Neural crest cell (in vitro differentiated cells): Measurements from ENCODE around the gene ZNF365. TPM values are rescaled to one million over a fixed set of nuclear protein-coding genes. Genes with fewer than 3 reads are reported as not detected.

ENCODE experiments used
- DNase-seq: peaks from one replicate; pipeline ENCODE4 v3.0.0; 2021; ENCODE audit warnings: low read depth, mixed read lengths, low spot score
- H3K27ac Mint-ChIP-seq: one replicate; pipeline ENCODE4 v1.8.0; 2021; ENCODE audit warnings: mild to moderate bottlenecking, mixed read lengths; ENCODE audit not compliant: unreplicated experiment
- H3K27me3 Mint-ChIP-seq: 2 replicates; pipeline ENCODE4 v1.8.0; 2021; ENCODE audit warnings: low read depth, mild to moderate bottlenecking, mixed read lengths
- H3K36me3 Mint-ChIP-seq: 2 replicates; pipeline ENCODE4 v1.8.0; 2021; ENCODE audit warnings: low read depth, mild to moderate bottlenecking, mixed read lengths
- H3K4me1 Mint-ChIP-seq: 2 replicates; pipeline ENCODE4 v1.8.0; 2021; ENCODE audit warnings: mixed read lengths
- H3K4me3 Mint-ChIP-seq: one replicate; pipeline ENCODE4 v1.8.0; 2021; ENCODE audit warnings: mild to moderate bottlenecking, mixed read lengths
- H3K9me3 Mint-ChIP-seq: 2 replicates; pipeline ENCODE4 v1.8.0; 2021; ENCODE audit warnings: mixed read lengths
- CTCF ChIP-seq: fragments of 200-600 bp; sonication (generic); conservative IDR thresholded peaks from 2 replicates; pipeline ENCODE4 v1.5.0; 2021; ENCODE audit warnings: antibody characterized with exemption, mild to moderate bottlenecking
- total RNA-seq: library from RNA; stranded (reverse); gene quantifications from 2 replicates; pipeline ENCODE4 v1.2.1, GENCODE V29; 2021

Gene ZNF365
- total RNA-seq, 1 donor from 2014 or later: 1.0 TPM

DNA sequence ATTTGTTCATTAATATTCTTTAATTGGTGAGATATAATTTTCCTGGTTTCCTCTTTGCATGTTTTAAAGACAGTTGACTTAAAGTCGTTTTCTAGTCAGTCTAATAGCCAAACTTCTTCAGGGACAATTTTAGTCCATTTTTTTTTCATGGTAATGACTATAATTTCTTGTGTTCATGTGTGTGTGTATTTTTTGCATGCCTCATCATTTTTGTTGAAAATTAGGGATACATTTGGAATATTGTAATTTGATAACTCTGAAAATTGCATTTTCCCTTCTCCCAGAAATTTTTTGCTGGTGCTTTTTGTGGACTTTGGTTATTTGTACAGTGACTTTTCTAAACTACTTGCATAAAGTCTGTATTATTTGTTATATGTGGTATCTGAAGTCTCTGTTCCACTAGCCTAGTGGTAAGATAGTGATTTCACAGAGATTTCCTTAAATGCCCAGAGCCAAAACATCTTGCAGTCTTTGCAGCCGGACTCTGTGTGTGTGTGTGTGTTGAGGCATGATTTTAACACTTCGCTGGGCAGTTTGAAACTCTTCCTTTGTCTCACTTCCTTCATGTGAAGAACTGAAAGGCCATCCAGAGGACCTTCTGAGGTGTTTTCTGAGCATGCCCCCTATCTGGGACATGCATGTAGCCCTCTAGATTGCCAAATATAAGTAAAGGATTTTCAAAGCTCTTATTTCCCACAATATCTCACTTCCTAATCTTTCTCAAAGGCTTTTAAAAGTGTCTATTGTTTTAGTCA lies 40.9 kb upstream of the ZNF365 start:
- no peak for DNase-seq
- H3K9me3 Mint-ChIP-seq: peaks cover 9% of the 10 kb centered on the region
- H3K4me3 Mint-ChIP-seq: no peak overlapping the region
- H3K4me1 Mint-ChIP-seq: no peaks in the 10 kb centered on the region
- peaks cover 6% of the 10 kb centered on the region for H3K36me3 Mint-ChIP-seq
- no peak overlapping the region for H3K27ac Mint-ChIP-seq
- no peak for TF ChIP-seq CTCF
- H3K27me3 Mint-ChIP-seq: peaks cover 3% of the 10 kb centered on the region

DNA sequence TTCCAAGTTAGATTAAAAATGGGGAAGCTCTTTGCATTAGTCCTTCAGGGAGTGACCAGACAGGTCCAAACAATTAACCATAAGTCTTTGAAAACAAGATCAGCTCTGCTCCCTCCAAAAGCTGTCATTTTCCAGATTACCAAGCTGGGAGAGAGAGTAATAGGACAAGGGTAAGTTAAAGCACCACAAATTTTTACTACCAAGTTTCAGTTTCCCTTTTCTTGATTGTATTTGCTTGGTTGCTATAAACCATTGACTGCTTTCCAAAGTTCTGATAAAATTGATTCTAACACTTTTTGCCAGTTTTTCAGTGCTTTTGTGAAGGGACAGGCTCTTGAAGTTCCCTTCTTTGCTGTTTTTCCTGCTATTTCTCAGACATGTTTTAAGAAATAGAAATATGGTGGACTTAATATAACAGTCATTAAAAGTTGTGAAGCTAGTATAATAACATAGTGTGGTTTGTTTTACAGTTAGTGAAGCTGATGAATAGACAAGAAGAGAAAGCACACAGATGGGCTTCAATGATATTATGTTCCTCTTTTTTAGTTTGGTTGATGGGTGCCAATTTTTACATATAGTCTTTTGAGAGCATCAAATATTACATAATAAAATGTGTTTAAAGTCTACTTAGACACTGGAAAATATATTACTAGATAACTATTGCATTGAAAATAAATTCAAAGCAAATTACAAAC lies 40.0 kb upstream of the ZNF365 start:
- Mint-ChIP-seq H3K27me3 (peaks cover 3% of the 10 kb centered on the region), H3K27ac (no peak overlapping the region), H3K36me3 (peaks cover 6% of the 10 kb centered on the region), H3K4me3 (no peak overlapping the region), H3K4me1 (no peaks in the 10 kb centered on the region), H3K9me3 (peaks cover 9% of the 10 kb centered on the region)
- DNase-seq: no peak
- TF ChIP-seq CTCF: no peak

GRCh38 chr10:62335326-62335725 lies 38.8 kb upstream of the ZNF365 start:
- H3K9me3 Mint-ChIP-seq: peaks cover 11% of the 10 kb centered on the region

DNA sequence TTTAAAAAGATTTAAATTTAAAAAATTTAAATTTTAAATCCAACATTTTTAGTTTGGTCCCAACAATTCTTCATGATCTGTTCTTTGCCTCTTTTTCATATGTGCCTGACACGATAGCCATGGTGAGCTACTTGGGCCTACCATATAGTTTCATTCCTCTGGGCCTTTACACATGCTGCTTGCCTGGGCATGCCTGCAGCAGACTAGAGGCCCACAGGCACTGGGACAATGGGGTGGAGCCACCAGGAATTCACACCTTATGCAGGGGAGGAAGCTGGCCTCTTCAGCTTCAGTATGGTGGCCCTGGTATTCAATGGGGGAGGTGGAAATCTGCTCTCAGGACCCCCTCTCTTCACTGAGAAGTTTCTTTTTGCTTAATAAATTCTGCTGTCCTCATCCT lies 37.8 kb upstream of the ZNF365 start:
- Mint-ChIP-seq H3K4me3 (no peak overlapping the region), H3K9me3 (peaks cover 16% of the 10 kb centered on the region), H3K4me1 (no peaks in the 10 kb centered on the region), H3K27me3 (no peaks in the 10 kb centered on the region), H3K36me3 (peaks cover 12% of the 10 kb centered on the region), H3K27ac (no peak overlapping the region)
- no peak for TF ChIP-seq CTCF
- no peak for DNase-seq

More at GRCh38 chr10:62335326-62335725, 38.8 kb upstream of the ZNF365 start:
- TF ChIP-seq CTCF: no peak
- Mint-ChIP-seq H3K4me3 (no peak overlapping the region), H3K4me1 (no peaks in the 10 kb centered on the region), H3K27ac (no peak overlapping the region), H3K27me3 (no peaks in the 10 kb centered on the region), H3K36me3 (peaks cover 8% of the 10 kb centered on the region)
- DNase-seq: no peak

DNA sequence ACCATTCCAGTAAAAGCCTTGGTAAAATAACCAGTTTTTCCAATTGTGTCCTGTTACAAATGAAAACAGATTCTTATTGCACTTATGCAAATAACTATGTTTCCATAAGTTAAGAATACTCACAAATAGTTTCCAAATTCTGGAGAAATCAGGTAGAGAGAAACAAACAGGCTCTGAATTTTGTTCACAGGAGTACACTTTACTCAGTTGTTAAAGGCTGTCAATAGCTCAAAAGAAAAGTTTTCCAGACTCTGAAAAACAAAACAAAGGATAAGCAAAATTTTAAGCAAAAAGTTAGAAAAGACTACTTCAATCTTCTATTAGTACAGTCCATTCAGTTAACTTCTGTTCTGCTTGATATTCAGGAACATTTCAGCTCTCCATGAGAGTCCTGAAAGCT lies 32.8 kb upstream of the ZNF365 start:
- Mint-ChIP-seq H3K4me1 (no peaks in the 10 kb centered on the region), H3K27ac (no peak overlapping the region), H3K4me3 (no peak overlapping the region), H3K9me3 (peaks cover 17% of the 10 kb centered on the region), H3K27me3 (no peaks in the 10 kb centered on the region), H3K36me3 (peaks cover 11% of the 10 kb centered on the region)
- no peak for TF ChIP-seq CTCF
- no peak for DNase-seq
